K562 (cell line): ENCODE results near the gene CCR6.
"Not testable (repeated sequence)": the region's sequence is repeated elsewhere in the genome, so short reads cannot be mapped to it uniquely, and the experiment has no call there.

Experiments used
- ESRRA ChIP-seq: fragments of 450-650 bp; IDR thresholded peaks from 2 replicates; pipeline ENCODE4 v1.6.1; 2014; ENCODE audit warnings: low read depth, mild to moderate bottlenecking, moderate library complexity, borderline replicate concordance
- FOXA1 ChIP-seq: fragments of 450-650 bp; IDR thresholded peaks from 2 replicates; pipeline ENCODE4 v1.6.1; 2016; ENCODE audit warnings: mild to moderate bottlenecking, borderline replicate concordance
- KDM4B ChIP-seq, 2 experiments: fragments of 450-650 bp in 1 of 2; sonication (generic) in 1 of 2; IDR thresholded peaks; 2 replicates each; pipeline ENCODE4 v1.6.1; 2016 to 2017; ENCODE audit warnings: borderline replicate concordance in 2 of 2, antibody characterized with exemption in 1 of 2, low read depth in 1 of 2, mild to moderate bottlenecking in 1 of 2
- KLF16 ChIP-seq: IDR thresholded peaks from 2 replicates; pipeline ENCODE4 v1.6.1; 2016; ENCODE audit warnings: antibody characterized with exemption
- MTA3 ChIP-seq: fragments of 450-650 bp; formaldehyde crosslinking; IDR thresholded peaks from 2 replicates; pipeline ENCODE4 v1.6.1; 2017; ENCODE audit warnings: mild to moderate bottlenecking, borderline replicate concordance
- MYBL2 ChIP-seq, 2 experiments: fragments of 450-650 bp in 1 of 2; sonication (generic) in 1 of 2; formaldehyde crosslinking in 1 of 2; IDR thresholded peaks; 2 replicates each; pipeline versions ENCODE4 v1.6.1 to v1.8.1; 2017 to 2022; ENCODE audit warnings: borderline replicate concordance in 1 of 2, inconsistent platforms in 1 of 2, low read depth in 1 of 2, mild to moderate bottlenecking in 1 of 2, missing genetic modification reagents in 1 of 2, moderate library complexity in 1 of 2
- PTRF ChIP-seq: fragments of 450-650 bp; IDR thresholded peaks from 2 replicates; pipeline ENCODE4 v1.6.1; 2016; ENCODE audit warnings: mild to moderate bottlenecking, missing genetic modification characterization, missing compliant biosample characterization
- STAT5A ChIP-seq: IDR thresholded peaks from 2 replicates; pipeline ENCODE4 v1.6.1; 2012; ENCODE audit warnings: low read length, inconsistent platforms, borderline replicate concordance
- ZFP30 ChIP-seq: fragments of 250-450 bp; sonication (Bioruptor Pico); IDR thresholded peaks from 2 replicates; pipeline ENCODE4 v1.8.0; 2022; ENCODE audit warnings: moderate library complexity, mild to moderate bottlenecking, inconsistent platforms, borderline replicate concordance
- ZNF384 ChIP-seq: IDR thresholded peaks from 2 replicates; pipeline ENCODE4 v1.6.1; 2012; ENCODE audit warnings: low read depth, low read length, improper control_type of control experiment
- TF ChIP-seq, protein P1 (sequence below): fragments of 250-450 bp; sonication (Bioruptor Pico); IDR thresholded peaks from 2 replicates; pipeline ENCODE4 v1.5.0; 2021; ENCODE audit warnings: mild to moderate bottlenecking, moderate library complexity
- TF ChIP-seq, protein P2 (sequence below): fragments of 450-650 bp; conservative IDR thresholded peaks from 2 replicates; pipeline ENCODE4 v1.6.1; 2016; ENCODE audit warnings: missing genetic modification characterization, low read depth, mild to moderate bottlenecking, control low read depth, missing compliant biosample characterization
- TF ChIP-seq, protein P3 (sequence below), 3 experiments: IDR thresholded peaks in 2 of 3; conservative IDR thresholded peaks in 1 of 3; 2 replicates each; pipeline ENCODE4 v1.5.1; 2011 to 2012; ENCODE audit warnings: low read length in 3 of 3, mild to moderate bottlenecking in 3 of 3, control low read depth in 2 of 3, improper control_type of control experiment in 1 of 3, inconsistent platforms in 1 of 3, low read depth in 1 of 3, mixed read lengths in 1 of 3, moderate library complexity in 1 of 3; ENCODE audit not compliant: insufficient read depth in 2 of 3

DNA sequence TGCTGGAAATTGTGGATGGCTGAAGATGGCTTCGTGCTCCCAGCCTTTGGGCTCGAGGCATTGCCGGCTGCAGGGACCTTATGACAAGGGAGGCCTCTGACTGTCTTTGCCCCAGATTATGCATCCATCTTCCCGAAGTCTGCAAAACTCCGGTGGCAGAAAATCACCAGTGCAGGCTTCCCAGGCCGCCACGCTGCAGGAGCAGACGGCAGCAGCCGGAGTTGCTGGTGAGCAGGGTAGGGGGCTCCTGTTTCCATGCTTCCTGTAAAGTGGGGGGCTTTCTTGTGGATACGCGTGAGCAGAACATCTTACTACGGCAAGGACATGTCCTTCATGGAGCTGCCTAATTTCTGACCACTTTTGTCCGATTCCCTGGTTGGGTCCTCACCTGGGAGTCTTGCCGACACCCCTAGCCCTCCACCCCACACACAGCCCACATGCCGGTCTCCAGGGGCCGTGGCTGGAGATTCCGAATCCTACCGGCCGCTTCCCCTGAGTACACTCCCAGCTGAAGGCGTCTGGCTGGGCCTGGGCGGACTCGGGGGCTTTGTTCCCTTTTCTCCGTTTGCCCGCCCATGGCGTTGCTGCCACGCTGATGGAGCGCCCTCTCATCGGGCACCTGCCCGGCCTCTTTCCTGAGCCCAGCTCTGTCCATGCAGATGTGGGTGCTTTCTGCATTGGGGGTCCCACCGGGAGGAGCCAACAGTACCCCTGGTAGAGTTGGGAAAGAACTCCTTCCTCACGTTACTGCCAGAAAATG lies 56.2 kb downstream of the CCR6 start:
- not testable (repeated sequence) for TF ChIP-seq ZNF384; ZFP30 (CRISPR knock-in tag); MYBL2 (IDR thresholded peaks at IDR 0.05; ENCODE audit: low read depth); MYBL2 (CRISPR knock-in tag; IDR thresholded peaks at IDR 0.05; ENCODE audit: borderline replicate concordance); ESRRA; KLF16; PTRF (tag); STAT5A; KDM4B (IDR thresholded peaks at IDR 0.05; ENCODE audit: borderline replicate concordance in 2 of 2, low read depth in 1 of 2); MTA3; FOXA1
- TF ChIP-seq, protein P1, sequence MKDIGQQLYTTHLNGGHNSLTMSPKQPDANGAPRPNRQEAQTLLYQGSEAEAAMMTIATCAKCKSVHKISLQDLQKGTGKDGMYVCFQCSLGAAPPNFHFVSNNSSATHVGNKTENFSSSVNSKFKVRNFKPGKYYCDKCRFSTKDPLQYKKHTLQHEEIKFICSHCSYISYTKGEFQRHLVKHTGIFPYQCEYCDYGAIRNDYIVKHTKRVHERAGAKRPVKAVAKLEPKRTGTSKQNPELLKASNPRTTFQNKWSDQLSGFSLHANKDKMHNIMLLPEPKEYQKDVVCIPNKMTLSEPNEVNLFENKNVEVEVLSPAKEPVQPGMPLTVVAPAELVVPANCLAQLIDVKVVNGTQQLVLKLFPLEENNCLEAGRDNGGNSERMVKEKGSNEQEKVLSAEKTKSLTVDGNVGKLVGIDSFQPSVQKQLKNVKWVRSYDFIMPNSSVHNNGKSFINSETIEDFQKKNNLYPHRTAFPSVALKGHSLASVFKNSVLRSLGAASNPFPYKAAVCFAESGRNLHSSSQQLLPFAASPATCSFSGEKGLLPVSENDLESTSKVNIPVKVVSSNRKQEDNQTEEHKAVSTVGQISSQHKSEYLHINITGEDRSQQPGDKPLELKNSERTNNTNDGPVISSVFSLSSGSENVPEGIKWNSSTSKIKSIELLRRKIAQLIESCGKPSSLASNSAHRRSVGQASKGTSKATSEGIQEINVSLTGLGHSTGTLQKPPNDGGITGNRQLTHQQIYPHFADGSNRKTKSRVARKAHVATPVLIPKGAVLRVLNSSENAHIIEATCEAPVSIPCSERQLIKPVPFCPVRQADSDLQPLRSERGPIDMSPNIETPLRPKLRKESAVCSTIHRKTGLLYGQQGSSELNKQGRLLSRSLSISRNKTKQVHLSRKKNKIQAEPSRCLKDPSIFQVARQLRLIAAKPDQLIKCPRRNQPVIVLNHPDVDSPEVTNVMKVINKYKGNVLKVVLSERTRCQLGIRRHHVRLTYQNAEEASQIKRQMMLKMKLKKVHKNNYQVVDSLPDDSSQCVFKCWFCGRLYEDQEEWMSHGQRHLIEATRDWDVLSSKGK (CRISPR knock-in tag): not testable (repeated sequence)
- TF ChIP-seq, protein P2, sequence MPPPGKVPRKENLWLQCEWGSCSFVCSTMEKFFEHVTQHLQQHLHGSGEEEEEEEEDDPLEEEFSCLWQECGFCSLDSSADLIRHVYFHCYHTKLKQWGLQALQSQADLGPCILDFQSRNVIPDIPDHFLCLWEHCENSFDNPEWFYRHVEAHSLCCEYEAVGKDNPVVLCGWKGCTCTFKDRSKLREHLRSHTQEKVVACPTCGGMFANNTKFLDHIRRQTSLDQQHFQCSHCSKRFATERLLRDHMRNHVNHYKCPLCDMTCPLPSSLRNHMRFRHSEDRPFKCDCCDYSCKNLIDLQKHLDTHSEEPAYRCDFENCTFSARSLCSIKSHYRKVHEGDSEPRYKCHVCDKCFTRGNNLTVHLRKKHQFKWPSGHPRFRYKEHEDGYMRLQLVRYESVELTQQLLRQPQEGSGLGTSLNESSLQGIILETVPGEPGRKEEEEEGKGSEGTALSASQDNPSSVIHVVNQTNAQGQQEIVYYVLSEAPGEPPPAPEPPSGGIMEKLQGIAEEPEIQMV (tag): not testable (repeated sequence)
- TF ChIP-seq, protein P3, sequence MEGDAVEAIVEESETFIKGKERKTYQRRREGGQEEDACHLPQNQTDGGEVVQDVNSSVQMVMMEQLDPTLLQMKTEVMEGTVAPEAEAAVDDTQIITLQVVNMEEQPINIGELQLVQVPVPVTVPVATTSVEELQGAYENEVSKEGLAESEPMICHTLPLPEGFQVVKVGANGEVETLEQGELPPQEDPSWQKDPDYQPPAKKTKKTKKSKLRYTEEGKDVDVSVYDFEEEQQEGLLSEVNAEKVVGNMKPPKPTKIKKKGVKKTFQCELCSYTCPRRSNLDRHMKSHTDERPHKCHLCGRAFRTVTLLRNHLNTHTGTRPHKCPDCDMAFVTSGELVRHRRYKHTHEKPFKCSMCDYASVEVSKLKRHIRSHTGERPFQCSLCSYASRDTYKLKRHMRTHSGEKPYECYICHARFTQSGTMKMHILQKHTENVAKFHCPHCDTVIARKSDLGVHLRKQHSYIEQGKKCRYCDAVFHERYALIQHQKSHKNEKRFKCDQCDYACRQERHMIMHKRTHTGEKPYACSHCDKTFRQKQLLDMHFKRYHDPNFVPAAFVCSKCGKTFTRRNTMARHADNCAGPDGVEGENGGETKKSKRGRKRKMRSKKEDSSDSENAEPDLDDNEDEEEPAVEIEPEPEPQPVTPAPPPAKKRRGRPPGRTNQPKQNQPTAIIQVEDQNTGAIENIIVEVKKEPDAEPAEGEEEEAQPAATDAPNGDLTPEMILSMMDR (IDR thresholded peaks at IDR 0.05 in 2 of 3, conservative IDR thresholded peaks at IDR 0.05 in 1 of 3; ENCODE audit: insufficient read depth in 2 of 3, low read depth in 1 of 3, low read length in 3 of 3): not testable (repeated sequence)
